ENCODE data around the gene IL1B.

Gene IL1B

DNA sequence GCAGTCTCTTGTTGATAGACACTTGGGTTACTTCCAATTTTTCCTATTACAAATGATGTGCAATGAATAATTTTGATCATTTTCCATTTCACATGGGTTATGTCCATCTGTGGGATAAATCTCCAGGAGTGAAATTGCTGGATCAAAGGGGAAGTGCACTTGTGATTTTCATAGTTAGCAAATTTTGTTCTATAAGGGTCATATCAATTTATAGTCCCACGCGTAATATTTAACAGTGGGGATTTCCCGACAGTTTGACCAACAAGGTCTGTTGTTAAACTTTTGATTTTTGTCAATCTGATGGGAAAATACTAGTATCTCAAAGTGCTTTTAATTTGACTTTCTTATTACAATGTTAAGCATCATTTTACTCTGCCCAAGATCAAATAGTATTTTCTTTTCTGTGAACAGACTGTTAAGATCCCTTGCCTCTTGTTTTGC is 8.3 kb downstream of the IL1B start:
- DNase-seq = no peak

DNA sequence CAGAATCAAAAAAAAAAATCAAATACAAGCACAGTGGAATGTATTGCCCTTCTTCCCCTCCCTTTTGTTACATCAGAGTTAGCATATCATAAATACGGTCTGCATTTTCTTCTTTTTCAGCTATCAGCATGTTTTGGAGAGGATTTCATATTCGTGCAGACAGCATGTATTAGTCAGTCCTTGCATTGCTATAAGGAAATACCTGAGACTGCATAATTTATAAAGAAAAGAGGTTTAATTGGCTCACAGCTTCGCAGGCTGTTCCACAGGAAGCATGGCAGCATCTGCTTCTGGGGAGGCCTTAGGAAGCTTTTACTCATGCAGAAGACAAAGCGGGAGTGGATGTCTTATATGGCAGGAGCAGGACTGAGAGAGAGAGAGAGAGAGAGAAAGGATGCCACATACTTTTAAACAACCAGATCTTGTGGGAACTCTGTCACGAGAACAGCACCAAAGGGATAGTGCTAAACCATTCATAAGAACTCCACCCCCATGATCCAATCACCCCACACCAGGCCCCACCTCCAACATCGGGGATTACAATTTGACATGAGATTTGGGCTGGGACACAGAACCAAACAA is 8.9 kb downstream of the IL1B start:
- DNase-seq = no peak

GRCh38 chr2:112827009-112827408 is 9.6 kb downstream of the IL1B start:
- no peak for DNase-seq

- DNase-seq = no peak
Measured at GRCh38 chr2:112825706-112826105, 10.9 kb downstream of the IL1B start.

- no peak for DNase-seq
Measured at GRCh38 chr2:112824694-112825085, 11.9 kb downstream of the IL1B start.

GRCh38 chr2:112821682-112822081 is 14.9 kb downstream of the IL1B start:
- DNase-seq = no peak

DNA sequence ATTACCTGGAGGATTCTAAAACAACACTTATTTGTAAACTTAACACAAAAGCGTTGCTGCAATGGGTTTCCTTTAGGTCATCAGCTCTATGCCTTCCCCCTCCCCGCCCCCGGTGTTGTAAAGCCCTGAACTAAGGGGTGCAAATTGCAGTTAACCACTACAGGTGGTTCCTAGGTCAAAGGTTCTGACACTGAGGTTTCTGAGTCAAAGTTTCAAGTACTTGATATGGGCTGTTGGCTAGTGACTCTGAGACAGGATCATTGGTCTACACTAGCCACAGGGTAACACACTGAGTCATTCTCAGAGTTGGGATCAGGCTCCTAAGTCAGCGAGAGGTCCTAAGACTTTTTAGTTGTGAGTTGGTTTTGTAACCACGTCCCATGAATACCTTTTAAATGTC is 15.4 kb downstream of the IL1B start:
- DNase-seq = no peak

GRCh38 chr2:112820343-112820742 is 16.2 kb downstream of the IL1B start:
- DNase-seq = no peak

- no peak for DNase-seq
Measured at GRCh38 chr2:112819081-112819480, 17.5 kb downstream of the IL1B start.

DNA sequence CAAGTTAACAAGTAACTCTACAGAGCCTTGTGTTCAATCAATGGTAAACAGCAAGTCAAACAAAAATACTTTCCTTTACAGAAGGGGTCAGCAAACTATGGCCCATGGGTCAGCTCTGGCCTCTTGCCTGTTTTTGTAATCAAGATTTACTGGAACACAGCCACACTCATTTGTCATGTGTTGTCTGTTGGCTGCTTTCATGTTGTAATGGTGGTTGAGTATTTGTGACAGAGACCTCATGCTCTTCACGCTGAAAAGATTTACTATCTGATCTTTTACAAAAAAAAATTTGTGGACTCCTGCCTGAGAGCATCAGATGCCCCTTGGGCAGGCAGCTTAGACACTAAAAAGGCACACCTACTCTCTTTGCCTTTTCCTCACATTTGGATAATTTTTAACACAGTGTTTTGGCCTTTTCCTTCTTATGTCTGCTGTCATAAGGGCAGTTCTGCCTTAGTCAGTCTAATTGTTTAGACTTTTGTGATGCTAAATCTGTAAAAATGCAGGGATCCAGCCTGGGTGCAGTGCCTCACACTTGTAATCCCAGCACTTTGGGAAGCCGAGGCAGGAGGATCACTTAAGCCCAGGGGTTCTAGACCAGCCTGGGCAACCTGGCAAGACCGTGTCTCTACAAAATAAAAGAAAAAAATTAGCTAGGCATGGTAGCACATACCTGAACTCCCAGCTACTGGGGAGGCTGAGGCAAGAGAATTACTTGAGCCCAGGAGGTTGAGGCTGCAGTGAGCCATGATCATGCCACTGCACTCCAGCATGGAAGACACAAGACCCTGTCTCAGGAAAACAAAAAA is 18.3 kb downstream of the IL1B start:
- DNase-seq = no peak

DNA sequence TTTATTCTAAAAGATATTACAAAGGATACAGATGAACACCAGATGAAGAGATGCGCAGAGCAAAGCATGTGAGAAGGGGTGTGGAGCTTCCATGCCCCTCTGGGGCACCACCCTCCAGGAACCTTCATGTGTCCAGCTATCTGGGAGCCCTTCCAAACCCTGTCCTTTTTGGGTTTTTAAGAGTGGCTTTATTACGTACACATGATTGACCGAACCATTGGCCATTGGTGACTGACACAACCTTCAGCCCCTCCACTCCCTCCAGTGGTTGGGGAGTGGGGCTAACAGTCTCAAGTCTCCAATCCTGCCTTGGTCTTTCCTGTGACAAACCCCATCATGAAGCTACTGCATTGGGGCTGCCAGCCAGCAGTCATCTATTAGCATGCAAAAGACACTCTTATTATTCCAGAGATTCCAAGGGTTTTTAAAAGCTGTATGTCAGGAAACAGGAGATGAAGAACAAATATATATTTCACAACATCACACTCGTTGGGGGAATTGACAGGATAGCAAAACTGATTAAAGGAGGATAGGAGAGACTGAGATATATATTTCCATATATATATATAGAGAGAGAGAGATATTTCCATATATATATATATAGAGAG is 19.4 kb downstream of the IL1B start:
- no peak for DNase-seq

GRCh38 chr2:112814278-112814677 is 22.3 kb downstream of the IL1B start:
- DNase-seq = no peak

DNA sequence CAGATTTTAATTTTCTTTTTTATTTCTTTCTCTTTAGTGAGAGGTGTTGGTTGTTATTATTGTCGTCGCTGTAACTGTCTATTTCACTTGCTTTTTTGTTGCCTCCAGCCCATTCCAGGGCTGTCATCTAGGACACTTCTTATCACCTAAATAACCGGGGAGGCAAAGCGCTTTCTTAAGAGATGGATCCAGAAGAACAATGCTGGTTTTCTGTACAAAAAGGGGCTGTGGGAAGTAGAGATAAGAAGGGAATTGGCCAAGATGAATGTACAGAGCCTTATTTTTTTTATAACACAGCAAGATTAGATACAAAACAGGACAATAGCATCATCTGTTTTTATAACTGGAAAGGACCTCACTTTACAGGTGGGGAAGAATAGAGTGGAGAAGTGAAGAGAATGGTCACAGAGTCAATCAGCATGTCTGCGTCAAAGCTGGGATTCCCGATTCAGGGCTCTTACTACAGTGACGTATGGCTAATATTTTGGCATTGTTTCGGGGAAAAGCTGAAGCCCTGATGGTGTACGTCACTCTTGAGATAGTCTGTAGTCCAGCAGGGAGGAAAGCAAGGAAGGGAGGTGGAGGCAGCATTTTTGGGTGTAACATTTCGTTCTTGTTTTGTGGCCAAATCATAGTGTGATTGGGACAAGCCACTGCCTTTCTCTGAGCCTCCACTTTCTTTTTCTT is 23.2 kb downstream of the IL1B start:
- DNase-seq = no peak

DNA sequence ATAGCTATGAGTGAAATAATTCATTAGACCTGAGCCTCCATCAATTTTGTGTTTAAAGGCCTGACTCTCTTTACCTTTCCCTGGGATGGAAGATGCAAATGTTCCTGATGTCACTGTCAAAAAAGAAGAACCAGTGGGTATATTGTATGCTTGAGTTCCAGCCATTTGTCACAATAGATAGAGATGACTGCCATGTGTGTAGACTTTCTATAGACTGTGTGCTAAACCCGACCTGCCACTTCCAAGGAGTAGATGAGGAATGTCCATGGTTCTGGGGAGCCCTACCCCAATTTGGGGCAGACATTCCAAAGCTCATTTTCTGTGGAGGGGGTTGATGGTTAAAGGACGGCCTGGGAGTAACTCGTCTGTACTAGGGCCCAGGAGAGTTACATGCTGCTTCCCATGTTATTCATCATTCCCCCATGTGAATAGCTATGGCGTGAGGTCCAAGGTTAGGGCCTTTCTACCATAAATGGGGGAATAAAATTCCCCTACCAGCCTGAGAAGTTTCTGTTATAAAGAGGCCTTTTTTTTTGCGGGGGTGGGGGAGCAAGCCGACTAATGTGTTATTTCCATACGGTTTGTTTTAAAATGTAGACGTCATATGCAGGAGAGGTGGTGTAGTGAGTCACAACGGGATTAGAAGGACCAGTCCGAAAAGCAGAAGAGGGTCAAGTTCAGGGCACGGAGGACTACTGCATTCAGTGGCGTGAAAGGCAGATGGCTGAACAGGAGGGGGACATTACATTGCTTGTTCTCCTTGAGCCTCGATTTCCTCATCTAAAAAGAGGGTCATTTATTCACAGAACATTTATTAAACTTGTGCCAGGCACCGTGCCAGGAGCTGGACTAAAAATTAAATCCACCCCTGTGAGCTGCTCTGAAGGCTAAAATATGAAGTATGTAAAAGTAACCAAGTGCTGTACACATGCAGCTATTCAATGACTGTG is 24.0 kb downstream of the IL1B start:
- no peak for DNase-seq

- DNase-seq = no peak
Measured at GRCh38 chr2:112811841-112812306, 24.7 kb downstream of the IL1B start.

DNA sequence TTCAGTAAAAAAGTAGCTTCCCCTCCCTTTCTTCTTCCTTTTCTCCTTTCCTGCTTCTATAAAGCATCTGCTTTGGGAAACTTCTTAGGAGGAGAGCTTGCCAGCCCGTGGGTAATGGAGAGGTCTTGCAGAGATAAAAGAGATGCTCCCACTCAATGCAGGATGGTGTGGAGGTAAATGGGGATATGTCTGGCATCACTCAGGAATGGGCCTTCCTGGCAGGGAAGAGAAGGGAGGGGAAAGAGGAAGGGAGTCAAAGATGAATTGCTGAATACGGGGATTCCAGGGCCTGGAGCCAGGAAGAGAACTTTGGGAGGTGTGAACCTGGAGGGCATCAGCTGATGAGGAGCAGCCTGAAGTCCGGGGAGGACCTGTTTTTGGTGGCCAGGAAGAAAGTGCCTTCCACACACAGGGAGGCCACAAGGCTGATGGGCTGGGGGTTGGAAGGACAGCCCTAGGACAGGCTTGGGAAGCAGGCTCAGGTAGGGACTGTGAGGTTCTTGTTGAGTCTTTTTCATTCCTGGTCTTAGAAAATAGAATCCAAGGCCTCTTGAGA is 25.2 kb downstream of the IL1B start:
- DNase-seq = no peak

DNA sequence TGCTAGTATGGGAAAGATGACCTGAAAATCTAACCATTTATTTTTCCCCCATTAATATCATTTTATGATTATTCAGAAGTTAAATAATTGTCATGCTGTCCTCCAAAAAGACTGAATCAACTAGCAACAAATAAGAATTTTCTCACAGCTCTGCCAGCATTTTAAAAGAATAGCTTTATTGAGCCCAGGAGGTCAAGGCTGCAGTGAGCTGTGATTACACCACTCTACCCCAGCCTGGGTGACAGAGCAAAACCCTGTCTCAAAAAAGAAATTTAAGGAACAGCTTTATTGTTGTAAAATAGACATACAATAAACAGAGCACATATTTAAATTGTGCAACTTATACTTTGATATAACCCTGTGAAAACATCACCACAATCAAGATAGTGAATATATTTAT is 27.5 kb downstream of the IL1B start:
- no peak for DNase-seq

GRCh38 chr2:112807233-112807807 is 29.3 kb downstream of the IL1B start:
- no peak for DNase-seq

DNA sequence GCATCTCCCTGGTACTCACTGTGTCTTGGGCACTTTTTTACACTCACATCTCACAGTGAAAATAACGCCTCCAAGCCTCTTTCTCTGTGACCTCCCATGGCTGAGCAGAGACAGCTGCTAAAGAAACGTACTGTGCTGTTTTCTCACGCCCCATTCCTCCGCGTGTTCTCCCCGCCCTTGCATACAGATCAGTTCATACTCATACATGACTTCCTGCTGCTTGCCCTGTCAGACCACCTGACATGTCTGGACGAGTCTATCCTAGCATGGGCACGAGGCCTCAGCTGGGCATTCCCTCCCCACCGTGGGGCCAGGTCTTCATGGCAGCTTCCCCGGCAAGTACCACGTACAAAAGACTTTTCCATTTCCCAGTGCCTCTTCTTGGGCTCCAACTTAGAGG is 31.0 kb downstream of the IL1B start:
- DNase-seq = no peak

DNA sequence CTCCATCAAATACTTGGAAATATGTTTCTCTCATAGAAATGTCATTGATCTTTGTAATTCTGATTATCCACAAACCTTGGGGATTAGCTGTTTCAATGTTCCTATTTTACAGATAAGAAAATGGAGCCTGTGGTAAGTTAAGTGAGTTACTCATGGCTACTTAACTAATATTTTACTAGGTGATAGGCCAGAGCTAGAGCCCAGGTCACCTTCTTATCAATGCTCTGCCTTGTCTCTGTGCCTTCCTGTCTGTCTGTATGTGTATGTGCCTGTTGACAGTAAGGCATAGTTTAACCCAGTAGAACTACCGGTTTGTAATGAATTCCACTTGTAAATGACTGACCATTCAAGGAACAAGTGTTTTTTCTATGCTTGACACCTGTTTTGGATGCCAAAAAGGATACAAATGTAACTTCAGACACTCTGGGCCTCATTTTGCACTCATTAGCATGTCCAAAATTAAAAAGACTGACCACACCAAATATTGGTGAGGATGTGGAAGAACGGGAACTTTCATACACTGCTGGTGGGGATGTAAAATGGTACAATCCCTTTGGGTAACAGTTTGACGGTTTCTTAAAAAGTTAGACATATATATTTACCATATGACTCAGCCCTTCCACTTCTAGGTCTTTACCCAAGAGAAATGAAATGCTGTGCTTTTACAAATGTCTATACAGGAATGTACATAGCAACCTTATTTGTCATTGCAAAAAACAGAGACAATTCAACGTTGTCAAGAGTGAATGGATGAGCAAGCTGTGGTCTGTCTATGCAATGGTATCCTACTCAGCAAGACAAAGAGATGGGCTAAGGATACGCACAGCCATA is 32.7 kb downstream of the IL1B start:
- no peak for DNase-seq

Data from NCI-H446 (cell line).